Epidermal melanocyte (primary cell): ENCODE measurements around the gene CCT2.

Source experiments
- DNase-seq: peaks from one replicate; pipeline ENCODE4 v3.0.0; 2011; ENCODE audit warnings: low spot score; ENCODE audit not compliant: insufficient read length

Gene CCT2

GRCh38 chr12:69641546-69641945 is 56.3 kb downstream of the CCT2 start:
- DNase-seq, result no peak

GRCh38 chr12:69642531-69642930 is 57.3 kb downstream of the CCT2 start:
- DNase-seq, result no peak

- DNase-seq, result no peak
Observed at GRCh38 chr12:69644511-69644910, 59.3 kb downstream of the CCT2 start.

GRCh38 chr12:69645031-69645430 is 59.8 kb downstream of the CCT2 start:
- no peak for DNase-seq

GRCh38 chr12:69647178-69647577 is 61.9 kb downstream of the CCT2 start:
- DNase-seq, result no peak

- DNase-seq, result no peak
Observed at GRCh38 chr12:69648476-69648875, 63.2 kb downstream of the CCT2 start.

GRCh38 chr12:69649529-69649928 is 64.3 kb downstream of the CCT2 start:
- DNase-seq, result no peak
